ENCODE measurements around the gene SIPA1L3. TPM values are rescaled to one million over a fixed set of nuclear protein-coding genes. Genes with fewer than 3 reads are reported as not detected.

SIPA1L3 gene
- polyA plus RNA-seq, 1 of the 3 experiments (the other 2 are of a cell fraction) = 11.6 TPM

GRCh38 chr19:38195237-38195636 is 288.2 kb downstream of the SIPA1L3 start:
- Histone ChIP-seq H4K20me1 (ENCODE audit: insufficient read depth) (no peaks in the 10 kb centered on the region), H3K27me3 (ENCODE audit: insufficient read depth) (no peaks in the 10 kb centered on the region), H3K36me3 (replicated peaks in 1 of 2; ENCODE audit: control insufficient read depth in 1 of 2, insufficient read depth in 2 of 2, low read length in 1 of 2) (peaks cover 0 to 3% of the 10 kb centered on the region in 2 experiments), H3K9me2 (no peaks in the 10 kb centered on the region), H3F3A (replicated peaks; ENCODE audit: insufficient read depth) (no peaks in the 10 kb centered on the region), H3K4me1 (ENCODE audit: control insufficient read depth in 1 of 2, insufficient read depth in 2 of 2, low read depth in 1 of 2, low read length in 1 of 2) (no peaks in the 10 kb centered on the region; a peak in 1 of 4 replicates), H2AFZ (ENCODE audit: low read depth) (no peak overlapping the region), H3K9me3 (no peaks in the 10 kb centered on the region), H3K27ac (ENCODE audit: low read depth in 2 of 2, low read length in 1 of 2) (no peak overlapping the region), H3K79me2 (ENCODE audit: insufficient read depth) (no peaks in the 10 kb centered on the region), H3K4me2 (no peak overlapping the region), H3K4me3 (ENCODE audit: low read depth in 2 of 2, low read length in 1 of 2) (no peak overlapping the region), H3K9ac (no peak overlapping the region)
- WGBS (ENCODE audit: low lambda C conversion rate) = 90% methylated on average over 10 of the region's 10 CpGs
- DNase-seq = no peak
- ChIA-PET POLR2A (no interaction called here), CTCF (no interaction called here)
- TF ChIP-seq RCOR1 (IDR thresholded peaks at IDR 0.05; ENCODE audit: low read length) (no peak), NRF1 (IDR thresholded peaks at IDR 0.05; ENCODE audit: low read depth, low read length) (no peak), FOXM1 (IDR thresholded peaks at IDR 0.05; ENCODE audit: low read depth) (no peak), EZH2phosphoT487 (IDR thresholded peaks at IDR 0.05; ENCODE audit: borderline replicate concordance, low read depth) (no peak), RXRA (IDR thresholded peaks at IDR 0.05; ENCODE audit: borderline replicate concordance, low read depth) (no peak), MEF2A (IDR thresholded peaks at IDR 0.05; ENCODE audit: borderline replicate concordance, low read depth) (no peak), YY1 (IDR thresholded peaks at IDR 0.05; ENCODE audit: low read depth) (no peak), NFIC (IDR thresholded peaks at IDR 0.05; ENCODE audit: borderline replicate concordance) (no peak), USF1 (IDR thresholded peaks at IDR 0.05; ENCODE audit: borderline replicate concordance, low read depth) (no peak), TCF12 (IDR thresholded peaks at IDR 0.05) (no peak), EP300 (IDR thresholded peaks at IDR 0.05; ENCODE audit: borderline replicate concordance in 1 of 2, low read depth in 1 of 2, low read length in 1 of 2) (no peak), RFX5 (IDR thresholded peaks at IDR 0.05; ENCODE audit: low read length) (no peak), JUND (IDR thresholded peaks at IDR 0.05) (no peak), GATA2 (CRISPR knock-in tag; IDR thresholded peaks at IDR 0.05) (no peak), SMC3 (IDR thresholded peaks at IDR 0.05; ENCODE audit: low read depth, low read length) (no peak)
- TF ChIP-seq, protein P1, sequence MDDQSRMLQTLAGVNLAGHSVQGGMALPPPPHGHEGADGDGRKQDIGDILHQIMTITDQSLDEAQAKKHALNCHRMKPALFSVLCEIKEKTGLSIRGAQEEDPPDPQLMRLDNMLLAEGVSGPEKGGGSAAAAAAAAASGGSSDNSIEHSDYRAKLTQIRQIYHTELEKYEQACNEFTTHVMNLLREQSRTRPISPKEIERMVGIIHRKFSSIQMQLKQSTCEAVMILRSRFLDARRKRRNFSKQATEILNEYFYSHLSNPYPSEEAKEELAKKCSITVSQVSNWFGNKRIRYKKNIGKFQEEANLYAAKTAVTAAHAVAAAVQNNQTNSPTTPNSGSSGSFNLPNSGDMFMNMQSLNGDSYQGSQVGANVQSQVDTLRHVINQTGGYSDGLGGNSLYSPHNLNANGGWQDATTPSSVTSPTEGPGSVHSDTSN (IDR thresholded peaks at IDR 0.05) = no peak
- TF ChIP-seq, protein P2, sequence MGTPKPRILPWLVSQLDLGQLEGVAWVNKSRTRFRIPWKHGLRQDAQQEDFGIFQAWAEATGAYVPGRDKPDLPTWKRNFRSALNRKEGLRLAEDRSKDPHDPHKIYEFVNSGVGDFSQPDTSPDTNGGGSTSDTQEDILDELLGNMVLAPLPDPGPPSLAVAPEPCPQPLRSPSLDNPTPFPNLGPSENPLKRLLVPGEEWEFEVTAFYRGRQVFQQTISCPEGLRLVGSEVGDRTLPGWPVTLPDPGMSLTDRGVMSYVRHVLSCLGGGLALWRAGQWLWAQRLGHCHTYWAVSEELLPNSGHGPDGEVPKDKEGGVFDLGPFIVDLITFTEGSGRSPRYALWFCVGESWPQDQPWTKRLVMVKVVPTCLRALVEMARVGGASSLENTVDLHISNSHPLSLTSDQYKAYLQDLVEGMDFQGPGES (IDR thresholded peaks at IDR 0.05; ENCODE audit: low read depth, low read length) = no peak
- TF ChIP-seq, protein P3, sequence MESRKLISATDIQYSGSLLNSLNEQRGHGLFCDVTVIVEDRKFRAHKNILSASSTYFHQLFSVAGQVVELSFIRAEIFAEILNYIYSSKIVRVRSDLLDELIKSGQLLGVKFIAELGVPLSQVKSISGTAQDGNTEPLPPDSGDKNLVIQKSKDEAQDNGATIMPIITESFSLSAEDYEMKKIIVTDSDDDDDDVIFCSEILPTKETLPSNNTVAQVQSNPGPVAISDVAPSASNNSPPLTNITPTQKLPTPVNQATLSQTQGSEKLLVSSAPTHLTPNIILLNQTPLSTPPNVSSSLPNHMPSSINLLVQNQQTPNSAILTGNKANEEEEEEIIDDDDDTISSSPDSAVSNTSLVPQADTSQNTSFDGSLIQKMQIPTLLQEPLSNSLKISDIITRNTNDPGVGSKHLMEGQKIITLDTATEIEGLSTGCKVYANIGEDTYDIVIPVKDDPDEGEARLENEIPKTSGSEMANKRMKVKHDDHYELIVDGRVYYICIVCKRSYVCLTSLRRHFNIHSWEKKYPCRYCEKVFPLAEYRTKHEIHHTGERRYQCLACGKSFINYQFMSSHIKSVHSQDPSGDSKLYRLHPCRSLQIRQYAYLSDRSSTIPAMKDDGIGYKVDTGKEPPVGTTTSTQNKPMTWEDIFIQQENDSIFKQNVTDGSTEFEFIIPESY (IDR thresholded peaks at IDR 0.05; ENCODE audit: borderline replicate concordance, low read depth) = no peak

Measured in SK-N-SH (cell line).